HepG2 (cell line): ENCODE measurements around the gene RDH11.

ENCODE experiments used
- BCLAF1 ChIP-seq: fragments of 450-650 bp; IDR thresholded peaks from 2 replicates; pipeline ENCODE4 v1.6.1; 2017; ENCODE audit warnings: mild to moderate bottlenecking
- HMGXB4 ChIP-seq, 2 experiments: sonication (generic) in 1 of 2; formaldehyde crosslinking in 1 of 2; IDR thresholded peaks; 2 replicates each; pipeline versions ENCODE4 v1.4.0 to v1.6.1; 2018 to 2020; ENCODE audit warnings: missing genetic modification reagents in 2 of 2, borderline replicate concordance in 1 of 2, low read depth in 1 of 2, mild to moderate bottlenecking in 1 of 2, missing biosample characterization in 1 of 2
- KDM1A ChIP-seq: IDR thresholded peaks from 2 replicates; pipeline ENCODE4 v1.6.1; 2016; ENCODE audit warnings: missing compliant biosample characterization
- PHF8 ChIP-seq: sonication (generic); formaldehyde crosslinking; IDR thresholded peaks from 2 replicates; pipeline ENCODE4 v1.5.0; 2020; ENCODE audit warnings: missing genetic modification reagents
- SCMH1 ChIP-seq: sonication (generic); formaldehyde crosslinking; IDR thresholded peaks from 2 replicates; pipeline ENCODE4 v1.9.0; 2021; ENCODE audit warnings: missing genetic modification reagents, mild to moderate bottlenecking, borderline replicate concordance
- SMC3 ChIP-seq: IDR thresholded peaks from 2 replicates; pipeline ENCODE4 v1.6.1; 2011; ENCODE audit warnings: low read length, improper control_type of control experiment
- ZNF234 ChIP-seq: sonication (generic); formaldehyde crosslinking; conservative IDR thresholded peaks from 2 replicates; pipeline ENCODE4 v1.5.1; 2020; ENCODE audit warnings: mild to moderate bottlenecking, missing genetic modification reagents
- TF ChIP-seq, protein P1 (sequence below): sonication (generic); formaldehyde crosslinking; IDR thresholded peaks from 2 replicates; pipeline ENCODE4 v1.5.0; 2020; ENCODE audit warnings: mild to moderate bottlenecking, missing genetic modification reagents, moderate library complexity
- TF ChIP-seq, protein P2 (sequence below): sonication (generic); formaldehyde crosslinking; IDR thresholded peaks from 2 replicates; pipeline ENCODE4 v1.8.1; 2023; ENCODE audit warnings: missing genetic modification reagents, mild to moderate bottlenecking, borderline replicate concordance

GRCh38 chr14:67728258-67728657 lies 32.7 kb upstream of the RDH11 start:
- TF ChIP-seq, protein P1, sequence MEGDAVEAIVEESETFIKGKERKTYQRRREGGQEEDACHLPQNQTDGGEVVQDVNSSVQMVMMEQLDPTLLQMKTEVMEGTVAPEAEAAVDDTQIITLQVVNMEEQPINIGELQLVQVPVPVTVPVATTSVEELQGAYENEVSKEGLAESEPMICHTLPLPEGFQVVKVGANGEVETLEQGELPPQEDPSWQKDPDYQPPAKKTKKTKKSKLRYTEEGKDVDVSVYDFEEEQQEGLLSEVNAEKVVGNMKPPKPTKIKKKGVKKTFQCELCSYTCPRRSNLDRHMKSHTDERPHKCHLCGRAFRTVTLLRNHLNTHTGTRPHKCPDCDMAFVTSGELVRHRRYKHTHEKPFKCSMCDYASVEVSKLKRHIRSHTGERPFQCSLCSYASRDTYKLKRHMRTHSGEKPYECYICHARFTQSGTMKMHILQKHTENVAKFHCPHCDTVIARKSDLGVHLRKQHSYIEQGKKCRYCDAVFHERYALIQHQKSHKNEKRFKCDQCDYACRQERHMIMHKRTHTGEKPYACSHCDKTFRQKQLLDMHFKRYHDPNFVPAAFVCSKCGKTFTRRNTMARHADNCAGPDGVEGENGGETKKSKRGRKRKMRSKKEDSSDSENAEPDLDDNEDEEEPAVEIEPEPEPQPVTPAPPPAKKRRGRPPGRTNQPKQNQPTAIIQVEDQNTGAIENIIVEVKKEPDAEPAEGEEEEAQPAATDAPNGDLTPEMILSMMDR: no peak
- TF ChIP-seq BCLAF1: no peak
- TF ChIP-seq ZNF234 (CRISPR knock-in tag): no peak
- TF ChIP-seq HMGXB4 (CRISPR knock-in tag; IDR thresholded peaks at IDR 0.05; ENCODE audit: borderline replicate concordance in 1 of 2, low read depth in 1 of 2): no peak
- no peak for TF ChIP-seq PHF8 (CRISPR knock-in tag)
- no peak for TF ChIP-seq KDM1A (CRISPR knock-in tag)
- TF ChIP-seq, protein P2, sequence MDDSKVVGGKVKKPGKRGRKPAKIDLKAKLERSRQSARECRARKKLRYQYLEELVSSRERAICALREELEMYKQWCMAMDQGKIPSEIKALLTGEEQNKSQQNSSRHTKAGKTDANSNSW (CRISPR knock-in tag): no peak
- no peak for TF ChIP-seq SMC3
- no peak for TF ChIP-seq SCMH1 (CRISPR knock-in tag)
